Suppressor macrophage (primary cell): ENCODE results near the gene PHF12.

Experiments used
- DNase-seq, 4 experiments: peaks; one replicate each; pipeline ENCODE4 v3.0.0-alpha.2; 2020 to 2022
- total RNA-seq, 17 experiments: gene quantifications; one replicate each; lab custom pipeline; 2026; ENCODE audit warnings: mixed read lengths in 6 of 17, inconsistent platforms in 3 of 17; lab: John Stamatoyannopoulos, UW

The PHF12 gene
- total RNA-seq: 3.0 to 51.5 (median 15.9) reads per million in 17 experiments

GRCh38 chr17:28951428-28951990 lies at the start of gene PHF12:
TSS of gene PHF12 (minus strand) at chr17:28951518. CDS start at chr17:28950960, 558 bp downstream.
- DNase-seq: peak; percentile 100

GRCh38 chr17:29000973-29001372 lies 49.7 kb upstream of the PHF12 start:
- no peak for DNase-seq

GRCh38 chr17:28999206-28999605 lies 47.9 kb upstream of the PHF12 start:
- DNase-seq: no peak

GRCh38 chr17:28997806-28998205 lies 46.5 kb upstream of the PHF12 start:
- DNase-seq: no peak

- DNase-seq: no peak
Observed at GRCh38 chr17:28996554-28997096, 45.3 kb upstream of the PHF12 start.

- no peak for DNase-seq
Observed at GRCh38 chr17:28993645-28994426, 42.5 kb upstream of the PHF12 start.

GRCh38 chr17:28992625-28993600 lies 41.6 kb upstream of the PHF12 start:
- no peak for DNase-seq

- DNase-seq: no peak
Observed at GRCh38 chr17:28992185-28992584, 40.9 kb upstream of the PHF12 start.

GRCh38 chr17:28991779-28992178 lies 40.5 kb upstream of the PHF12 start:
- no peak for DNase-seq

GRCh38 chr17:28989028-28989427 lies 37.7 kb upstream of the PHF12 start:
- no peak for DNase-seq

GRCh38 chr17:28988475-28988874 lies 37.2 kb upstream of the PHF12 start:
- DNase-seq: no peak

- no peak for DNase-seq
Observed at GRCh38 chr17:28986714-28987655, 35.7 kb upstream of the PHF12 start.

GRCh38 chr17:28985950-28986713 lies 34.8 kb upstream of the PHF12 start:
- DNase-seq: no peak

GRCh38 chr17:28983286-28984230 lies 32.2 kb upstream of the PHF12 start:
- peak; percentile 84 to 95 (median 91) for DNase-seq

- DNase-seq: peak; percentile 85 to 99 (median 92)
Observed at GRCh38 chr17:28982131-28982793, 30.9 kb upstream of the PHF12 start.

GRCh38 chr17:28978356-28978964 lies 27.1 kb upstream of the PHF12 start:
- DNase-seq: no peak

GRCh38 chr17:28977659-28978355 lies 26.5 kb upstream of the PHF12 start:
- no peak for DNase-seq

GRCh38 chr17:28975646-28976045 lies 24.3 kb upstream of the PHF12 start:
- DNase-seq: no peak
